GM12878 (cell line): ENCODE data around the gene C14orf93. TPM values are rescaled to one million over a fixed set of nuclear protein-coding genes. Genes with fewer than 3 reads are reported as not detected.

Source experiments
- ATAC-seq: fragments of 200-7000 bp; cut with Tn5 transposase; 3 replicates; pipeline ENCODE4 v1.9.1; 2020; ENCODE audit warnings: mild to moderate bottlenecking, moderate library complexity
- BruUV-seq: library from RNA; stranded (reverse); fragments of 400-500 nt; replicated peaks from 2 replicates; lab custom pipeline; 2021; lab: Mats Ljungman, UMichigan
- CTCF ChIA-PET: fragments of 300-600 bp; sonication (Branson Sonifier 250); formaldehyde crosslinking; extraction: SDS; loops from one replicate; lab custom pipeline; 2021; ENCODE audit warnings: inconsistent platforms; lab: Yijun Ruan, JAX
- POLR2A ChIA-PET: fragments of 350-600 bp; formaldehyde crosslinking; extraction: SDS; loops from one replicate; lab custom pipeline; 2021; ENCODE audit warnings: inconsistent platforms; lab: Charles Lee
- RAD21 ChIA-PET: fragments of 300-600 bp; sonication (Branson Sonifier 250); formaldehyde crosslinking; loops from one replicate; lab custom pipeline; 2023; ENCODE audit warnings: antibody characterized with exemption; ENCODE audit not compliant: unreplicated experiment; lab: Charles Lee
- SMC1A ChIA-PET: fragments of 300-600 bp; sonication (Branson Sonifier 250); formaldehyde crosslinking; loops from one replicate; lab custom pipeline; 2023; ENCODE audit not compliant: unreplicated experiment, uncharacterized antibody; lab: Charles Lee
- DNase-seq: peaks from one replicate; pipeline ENCODE4 v3.0.0-alpha.2; 2011; ENCODE audit warnings: low read depth, low spot score
- FAIRE-seq: peaks from 3 replicates; lab custom pipeline; 2011; peaks lifted over from hg19 to GRCh38; lab: Jason Lieb, UNC
- H2AFZ ChIP-seq: 2 replicates; pipeline ENCODE4 v1.6.0; 2011; ENCODE audit warnings: low read depth, low read length, control low read depth; ENCODE audit not compliant: control insufficient read depth
- H3K27ac ChIP-seq: 2 replicates; pipeline ENCODE4 v1.5.1; 2011; ENCODE audit warnings: control low read depth; ENCODE audit not compliant: control insufficient read depth, insufficient read depth
- H3K27me3 ChIP-seq, 2 experiments: replicated peaks in 1 of 2; 2 replicates each; pipeline versions ENCODE4 v1.6.0 to v1.6.1; 2011; ENCODE audit warnings: low read length in 1 of 2; ENCODE audit not compliant: control insufficient read depth in 2 of 2, insufficient read depth in 2 of 2
- H3K36me3 ChIP-seq, 2 experiments: 2 replicates each; pipeline ENCODE4 v1.5.1; 2011; ENCODE audit warnings: low read length in 1 of 2; ENCODE audit not compliant: control insufficient read depth in 2 of 2, insufficient read depth in 2 of 2
- H3K4me1 ChIP-seq: 2 replicates; pipeline ENCODE4 v1.6.1; 2011; ENCODE audit warnings: mild to moderate bottlenecking, low read length, moderate library complexity, mixed read lengths; ENCODE audit not compliant: control insufficient read depth, insufficient read depth
- H3K4me2 ChIP-seq: 2 replicates; pipeline ENCODE4 v1.6.0; 2011; ENCODE audit warnings: control low read depth; ENCODE audit not compliant: control insufficient read depth, insufficient read depth
- H3K4me3 ChIP-seq: fragments of 200-600 bp; sonication (generic); 2 replicates; pipeline ENCODE4 v1.5.1; 2016
- H3K79me2 ChIP-seq: 2 replicates; pipeline ENCODE4 v1.6.0; 2011; ENCODE audit warnings: low read length; ENCODE audit not compliant: control insufficient read depth, insufficient read depth
- H3K9ac ChIP-seq: 2 replicates; pipeline ENCODE4 v1.8.0; 2011; ENCODE audit warnings: low read length, control low read depth, mixed read lengths; ENCODE audit not compliant: control insufficient read depth, insufficient read depth
- H3K9me3 ChIP-seq: replicated peaks from 3 replicates; pipeline ENCODE4 v1.5.1; 2011; ENCODE audit warnings: mild to moderate bottlenecking, low read length; ENCODE audit not compliant: control insufficient read depth, insufficient read depth
- H4K20me1 ChIP-seq: 2 replicates; pipeline ENCODE4 v1.6.0; 2011; ENCODE audit not compliant: control insufficient read depth, insufficient read depth
- ESRRA ChIP-seq: IDR thresholded peaks from 2 replicates; pipeline ENCODE4 v1.6.1; 2012; ENCODE audit warnings: mild to moderate bottlenecking, low read length, improper control_type of control experiment
- MTA2 ChIP-seq: fragments of 450-650 bp; IDR thresholded peaks from 2 replicates; pipeline ENCODE4 v1.6.1; 2016; ENCODE audit warnings: low read depth, mild to moderate bottlenecking, moderate library complexity
- MYC ChIP-seq: IDR thresholded peaks from 2 replicates; pipeline ENCODE4 v1.6.1; 2011; ENCODE audit warnings: mild to moderate bottlenecking, low read length, moderate library complexity, inconsistent platforms; ENCODE audit not compliant: insufficient read depth, insufficient replicate concordance, insufficient read length, severe bottlenecking
- PML ChIP-seq: IDR thresholded peaks from 2 replicates; pipeline ENCODE4 v1.6.1; 2012; ENCODE audit warnings: low read length, inconsistent platforms
- TAF1 ChIP-seq: IDR thresholded peaks from 2 replicates; pipeline ENCODE4 v1.6.1; 2011; ENCODE audit warnings: mild to moderate bottlenecking, low read depth, low read length, borderline replicate concordance
- TCF7 ChIP-seq: IDR thresholded peaks from 2 replicates; pipeline ENCODE4 v1.6.1; 2014; ENCODE audit warnings: antibody characterized with exemption, borderline replicate concordance
- WGBS: methylation state at CpG from one replicate; pipeline ENCODE4 v1.1.6; 2016; ENCODE audit warnings: low lambda C conversion rate; ENCODE audit not compliant: insufficient replicate concordance, insufficient coverage; ENCODE audit errors: missing lambda C conversion rate; 5-methylcytosine and 5-hydroxymethylcytosine counted together
- in situ Hi-C: fragments of 300-500 bp; cut with MboI; formaldehyde crosslinking; loops from 9 replicates; pipeline ENCODE4 v1.14.3; 2018; ENCODE audit warnings: mixed read lengths
- intact Hi-C: fragments of 100-400 bp; cut with micrococcal nuclease; formaldehyde crosslinking; loops from one replicate; pipeline ENCODE4 v1.14.2; 2022; ENCODE audit not compliant: unreplicated experiment
- polyA plus RNA-seq, 11 experiments: library from polyadenylated mRNA; depleted of rRNA in 4 of 11; unstranded in 6 of 11; stranded (reverse) in 5 of 11; fragments of >200 nt; fragmentation: Nextera tagmentation in 4 of 11; fragmentation: Illumina TruSeq in 1 of 11; extraction: Ambion mirVana in 4 of 11; extraction: Trizol in 1 of 11; gene quantifications; 1 replicate in 1 of 11; 2 replicates in 10 of 11; pipeline versions ENCODE4 v1.2.1 to v1.2.3, GENCODE V29; 2011 to 2016; ENCODE audit warnings: inconsistent platforms in 2 of 11, missing spikeins in 2 of 11, low read depth in 1 of 11
- total RNA-seq, 4 experiments: library from RNA; depleted of rRNA in 3 of 4; stranded (reverse); fragments of >200 nt in 3 of 4; fragmentation: Illumina TruSeq in 1 of 4; extraction: Trizol in 1 of 4; gene quantifications; 2 replicates each; pipeline versions ENCODE4 v1.2.1 to v1.2.3, GENCODE V29; 2013 to 2021
- TF ChIP-seq, protein P1 (sequence below): fragments of 450-650 bp; IDR thresholded peaks from 2 replicates; pipeline ENCODE4 v1.6.1; 2017; ENCODE audit warnings: mild to moderate bottlenecking
- TF ChIP-seq, protein P2 (sequence below): fragments of 450-650 bp; formaldehyde crosslinking; IDR thresholded peaks from 2 replicates; pipeline ENCODE4 v1.5.0; 2022; ENCODE audit warnings: mild to moderate bottlenecking, missing genetic modification characterization

C14orf93 gene
- total and polyA plus RNA-seq, 10 of the 15 experiments (the other 5 are each of a cell fraction or from before 2014, with no cell fraction given), result 1.8 to 13.9 (median 10.2) TPM

DNA sequence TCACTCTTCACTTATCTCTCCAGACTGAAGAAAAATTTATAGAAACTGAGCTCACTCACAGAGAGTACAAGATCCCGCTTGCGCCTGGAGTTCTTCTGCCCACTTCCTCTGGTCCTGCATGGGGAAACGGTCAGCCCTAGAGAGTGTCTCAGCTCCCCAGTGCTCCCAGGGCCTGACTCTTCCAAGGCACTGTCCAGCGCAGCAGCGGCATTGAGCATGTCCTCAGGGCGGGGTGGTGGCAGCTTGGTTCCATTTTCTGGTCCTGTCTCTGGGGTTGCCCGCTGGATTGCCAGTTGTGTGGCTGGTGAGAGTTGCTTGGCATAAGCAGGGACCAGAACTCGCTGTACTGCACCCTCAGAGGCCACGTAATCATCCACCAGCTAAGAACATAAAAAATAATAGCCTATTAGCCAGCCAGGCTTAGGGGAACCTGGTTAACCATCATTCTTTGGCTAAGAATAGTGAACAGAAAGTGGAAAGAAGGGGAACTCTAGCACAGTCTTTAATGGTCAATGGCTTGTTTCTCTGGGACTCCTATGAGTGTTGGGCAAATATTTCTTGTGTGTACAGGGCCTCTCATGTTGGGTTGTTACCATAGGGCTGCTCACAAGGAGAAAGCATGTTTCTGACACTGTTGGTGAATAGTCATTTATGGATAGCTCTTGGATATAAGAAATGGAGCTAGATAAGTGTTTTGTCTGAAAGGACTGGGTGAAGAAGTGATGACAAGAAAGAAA lies 13.9 kb downstream of the C14orf93 start:
- no peaks in the 10 kb centered on the region for H3K27me3 ChIP-seq
- H3K9me3 ChIP-seq, result no peaks in the 10 kb centered on the region
- no peak overlapping the region for H3K4me3 ChIP-seq
- FAIRE-seq, result no peak
- no TSS peak for BruUV-seq
- intact Hi-C loops (no loop called here), in situ Hi-C loops (no loop called here)
- ChIA-PET RAD21 (interaction anchor here (0.6 to 7.5 kb wide), 8 partner anchors 10 to 173 kb away, joined by 3 to 166 read pairs (median 18); partner anchors contain the start of genes CDH24 and PRMT5), CTCF (interaction anchor here (0.7 to 25.0 kb wide), 24 partner anchors 8 to 173 kb away, joined by 3 to 853 read pairs (median 15); partner anchors contain the start of genes AJUBA, CDH24, HAUS4 and PRMT5), POLR2A (interaction anchor here (0.5 to 3.2 kb wide), 9 partner anchors 11 to 206 kb away, joined by 3 to 29 read pairs (median 3); no protein-coding TSS in a partner anchor)
- no peaks in the 10 kb centered on the region for H4K20me1 ChIP-seq
- H3K36me3 ChIP-seq, result no peaks in the 10 kb centered on the region
- no peak overlapping the region for H2AFZ ChIP-seq
- no peak overlapping the region for H3K27ac ChIP-seq
- no peak overlapping the region for H3K9ac ChIP-seq
- peak; percentile 71 for ATAC-seq
- no peak overlapping the region for H3K4me2 ChIP-seq
- WGBS, result 92% methylated on average over 9 of the region's 9 CpGs
- no peak for TF ChIP-seq TAF1
- TF ChIP-seq PML, result no peak
- no peak for TF ChIP-seq MYC
- TF ChIP-seq TCF7, result no peak
- TF ChIP-seq ESRRA, result no peak
- TF ChIP-seq, protein P1, sequence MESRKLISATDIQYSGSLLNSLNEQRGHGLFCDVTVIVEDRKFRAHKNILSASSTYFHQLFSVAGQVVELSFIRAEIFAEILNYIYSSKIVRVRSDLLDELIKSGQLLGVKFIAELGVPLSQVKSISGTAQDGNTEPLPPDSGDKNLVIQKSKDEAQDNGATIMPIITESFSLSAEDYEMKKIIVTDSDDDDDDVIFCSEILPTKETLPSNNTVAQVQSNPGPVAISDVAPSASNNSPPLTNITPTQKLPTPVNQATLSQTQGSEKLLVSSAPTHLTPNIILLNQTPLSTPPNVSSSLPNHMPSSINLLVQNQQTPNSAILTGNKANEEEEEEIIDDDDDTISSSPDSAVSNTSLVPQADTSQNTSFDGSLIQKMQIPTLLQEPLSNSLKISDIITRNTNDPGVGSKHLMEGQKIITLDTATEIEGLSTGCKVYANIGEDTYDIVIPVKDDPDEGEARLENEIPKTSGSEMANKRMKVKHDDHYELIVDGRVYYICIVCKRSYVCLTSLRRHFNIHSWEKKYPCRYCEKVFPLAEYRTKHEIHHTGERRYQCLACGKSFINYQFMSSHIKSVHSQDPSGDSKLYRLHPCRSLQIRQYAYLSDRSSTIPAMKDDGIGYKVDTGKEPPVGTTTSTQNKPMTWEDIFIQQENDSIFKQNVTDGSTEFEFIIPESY, result no peak
- TF ChIP-seq, protein P2, sequence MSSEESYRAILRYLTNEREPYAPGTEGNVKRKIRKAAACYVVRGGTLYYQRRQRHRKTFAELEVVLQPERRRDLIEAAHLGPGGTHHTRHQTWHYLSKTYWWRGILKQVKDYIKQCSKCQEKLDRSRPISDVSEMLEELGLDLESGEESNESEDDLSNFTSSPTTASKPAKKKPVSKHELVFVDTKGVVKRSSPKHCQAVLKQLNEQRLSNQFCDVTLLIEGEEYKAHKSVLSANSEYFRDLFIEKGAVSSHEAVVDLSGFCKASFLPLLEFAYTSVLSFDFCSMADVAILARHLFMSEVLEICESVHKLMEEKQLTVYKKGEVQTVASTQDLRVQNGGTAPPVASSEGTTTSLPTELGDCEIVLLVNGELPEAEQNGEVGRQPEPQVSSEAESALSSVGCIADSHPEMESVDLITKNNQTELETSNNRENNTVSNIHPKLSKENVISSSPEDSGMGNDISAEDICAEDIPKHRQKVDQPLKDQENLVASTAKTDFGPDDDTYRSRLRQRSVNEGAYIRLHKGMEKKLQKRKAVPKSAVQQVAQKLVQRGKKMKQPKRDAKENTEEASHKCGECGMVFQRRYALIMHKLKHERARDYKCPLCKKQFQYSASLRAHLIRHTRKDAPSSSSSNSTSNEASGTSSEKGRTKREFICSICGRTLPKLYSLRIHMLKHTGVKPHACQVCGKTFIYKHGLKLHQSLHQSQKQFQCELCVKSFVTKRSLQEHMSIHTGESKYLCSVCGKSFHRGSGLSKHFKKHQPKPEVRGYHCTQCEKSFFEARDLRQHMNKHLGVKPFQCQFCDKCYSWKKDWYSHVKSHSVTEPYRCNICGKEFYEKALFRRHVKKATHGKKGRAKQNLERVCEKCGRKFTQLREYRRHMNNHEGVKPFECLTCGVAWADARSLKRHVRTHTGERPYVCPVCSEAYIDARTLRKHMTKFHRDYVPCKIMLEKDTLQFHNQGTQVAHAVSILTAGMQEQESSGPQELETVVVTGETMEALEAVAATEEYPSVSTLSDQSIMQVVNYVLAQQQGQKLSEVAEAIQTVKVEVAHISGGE (CRISPR knock-in tag), result no peak
- 0 out of 2 replicates have a peak, but pooled peaks have one; percentile 28 for TF ChIP-seq MTA2
- TF ChIP-seq, all 136 proteins: peak for 1
- Histone ChIP-seq H3K4me1 (no peaks in the 10 kb centered on the region), H3K79me2 (no peaks in the 10 kb centered on the region)
- no peak for DNase-seq
- SMC1A ChIA-PET, result interaction anchor here (0.6 to 6.9 kb wide), 14 partner anchors 11 to 73 kb away, joined by 3 to 77 read pairs (median 8); partner anchors contain the start of genes AJUBA and CDH24
